Natural killer cell (primary cell): ENCODE data around the gene FRS2. TPM values are rescaled to one million over a fixed set of nuclear protein-coding genes. Genes with fewer than 3 reads are reported as not detected.

Source experiments
- ATAC-seq, 3 donors: fragments of 150-1000 bp in 2 of 3; fragments of 200-7000 bp in 1 of 3; cut with Tn5 transposase; 1 replicate in 1 of 3; 2 replicates in 2 of 3; pipeline ENCODE4 v1.10.0; 2021; ENCODE audit warnings: mild to moderate bottlenecking in 2 of 3, moderate library complexity in 2 of 3
- DNase-seq, 2 donors: peaks; one replicate each; pipeline versions ENCODE4 v3.0.0 to v3.0.0-alpha.2; 2013 to 2021; ENCODE audit warnings: mixed read lengths in 1 of 2
- H3K27ac ChIP-seq: one replicate; pipeline ENCODE4 v1.5.1; 2013; ENCODE audit warnings: mild to moderate bottlenecking, low read length
- H3K27me3 ChIP-seq: one replicate; pipeline ENCODE4 v1.6.1; 2013; ENCODE audit warnings: low read length; ENCODE audit not compliant: control insufficient read depth, insufficient read depth
- H3K36me3 ChIP-seq: one replicate; pipeline ENCODE4 v1.6.1; 2013; ENCODE audit warnings: low read length; ENCODE audit not compliant: control insufficient read depth, insufficient read depth
- H3K4me1 ChIP-seq: one replicate; pipeline ENCODE4 v1.6.1; 2013; ENCODE audit warnings: low read length; ENCODE audit not compliant: control insufficient read depth, insufficient read depth
- H3K4me3 ChIP-seq: one replicate; pipeline ENCODE4 v1.5.1; 2013; ENCODE audit warnings: low read length
- H3K9me3 ChIP-seq: one replicate; pipeline ENCODE4 v1.6.1; 2013; ENCODE audit warnings: low read length; ENCODE audit not compliant: control insufficient read depth, insufficient read depth
- H3K27ac Mint-ChIP-seq, 2 donors: one replicate each; pipeline ENCODE4 v1.8.0; 2022; ENCODE audit warnings: mild to moderate bottlenecking in 2 of 2, mixed read lengths in 2 of 2, moderate library complexity in 1 of 2
- H3K27me3 Mint-ChIP-seq, 2 donors: one replicate each; pipeline ENCODE4 v1.8.0; 2022; ENCODE audit warnings: low read depth in 2 of 2, mixed read lengths in 2 of 2
- H3K36me3 Mint-ChIP-seq: one replicate; pipeline ENCODE4 v1.8.0; 2022; ENCODE audit warnings: mixed read lengths
- H3K4me1 Mint-ChIP-seq, 2 donors: one replicate each; pipeline ENCODE4 v1.8.0; 2022; ENCODE audit warnings: mixed read lengths in 2 of 2
- H3K4me3 Mint-ChIP-seq: one replicate; pipeline ENCODE4 v1.8.0; 2022; ENCODE audit warnings: mild to moderate bottlenecking, moderate library complexity, mixed read lengths
- H3K9me3 Mint-ChIP-seq, 2 donors: one replicate each; pipeline ENCODE4 v1.8.0; 2022; ENCODE audit warnings: mixed read lengths in 2 of 2
- CTCF ChIP-seq: fragments of 200-600 bp; IDR thresholded peaks from one replicate; pipeline ENCODE4 v1.8.0; 2022; ENCODE audit warnings: antibody characterized with exemption
- WGBS: methylation state at CpG from one replicate; pipeline ENCODE4 v1.1.7; 2013; ENCODE audit warnings: missing lambda C conversion rate; ENCODE audit not compliant: insufficient coverage; 5-methylcytosine and 5-hydroxymethylcytosine counted together
- intact Hi-C: fragments of 100-400 bp; cut with micrococcal nuclease; formaldehyde crosslinking; loops from one replicate; pipeline ENCODE4 v1.14.2; 2022
- total RNA-seq, 4 donors: library from RNA; stranded (reverse); fragments of 120-200 nt in 1 of 4; gene quantifications; one replicate each; pipeline versions ENCODE4 v1.2.3 to v1.2.4, GENCODE V29; 2013 to 2022

The FRS2 gene
- total RNA-seq, 3 donors from 2014 or later (not counting 1 experiment from before 2014, with no cell fraction given) = 25.6 to 33.8 (median 28.2) TPM

- Mint-ChIP-seq H3K27me3 (no peaks in the 10 kb centered on the region), H3K36me3 (peaks cover 8% of the 10 kb centered on the region), H3K4me1 (peaks cover 8 to 9% of the 10 kb centered on the region in 2 donors), H3K9me3 (no peaks in the 10 kb centered on the region), H3K4me3 (peak within 1 kb of the TSS; percentile 98), H3K27ac (peak within 1 kb of the TSS; percentile 96 to 99)
- Histone ChIP-seq H3K27ac (peak within 1 kb of the TSS; percentile 79), H3K9me3 (no peaks in the 10 kb centered on the region), H3K27me3 (no peaks in the 10 kb centered on the region), H3K4me1 (peaks cover 8% of the 10 kb centered on the region), H3K36me3 (peaks cover 35% of the 10 kb centered on the region), H3K4me3 (peak within 1 kb of the TSS; percentile 70)
- TF ChIP-seq CTCF = peak; percentile 32
- intact Hi-C loops = loop anchor here (1.0 kb wide), 2 partner anchors 228 to 346 kb away; partner anchors contain the start of gene CPSF6
- WGBS = under 1% methylated on average over 63 of the region's 63 CpGs
- ATAC-seq = peak; percentile 90 to 98 (median 93)
- peak; percentile 95 to 99 for DNase-seq
These were observed 115.2 kb downstream of the FRS2 start, which contains the start of gene CCT2 for GRCh38 chr12:69585189-69586062. TSS of gene CCT2 (plus strand) at chr12:69585459. CDS start at chr12:69585522, 63 bp downstream.

GRCh38 chr12:69588527-69588926 is 118.3 kb downstream of the FRS2 start:
- H3K27ac Mint-ChIP-seq = no peak overlapping the region
- Histone ChIP-seq H3K36me3 (peaks cover 65% of the 10 kb centered on the region), H3K27me3 (no peaks in the 10 kb centered on the region), H3K27ac (no peak overlapping the region), H3K4me1 (peaks cover 8% of the 10 kb centered on the region), H3K4me3 (no peak overlapping the region), H3K9me3 (no peaks in the 10 kb centered on the region)
- TF ChIP-seq CTCF = no peak
- H3K27me3 Mint-ChIP-seq = no peaks in the 10 kb centered on the region
- DNase-seq (no peak), ATAC-seq (no peak)
- 98% methylated on average over 4 of the region's 4 CpGs for WGBS
- intact Hi-C loops = no loop called here
- H3K4me1 Mint-ChIP-seq = peaks cover 8 to 9% of the 10 kb centered on the region in 2 donors
- H3K9me3 Mint-ChIP-seq = no peaks in the 10 kb centered on the region
- peaks cover 8% of the 10 kb centered on the region for H3K36me3 Mint-ChIP-seq
- no peak overlapping the region for H3K4me3 Mint-ChIP-seq

DNA sequence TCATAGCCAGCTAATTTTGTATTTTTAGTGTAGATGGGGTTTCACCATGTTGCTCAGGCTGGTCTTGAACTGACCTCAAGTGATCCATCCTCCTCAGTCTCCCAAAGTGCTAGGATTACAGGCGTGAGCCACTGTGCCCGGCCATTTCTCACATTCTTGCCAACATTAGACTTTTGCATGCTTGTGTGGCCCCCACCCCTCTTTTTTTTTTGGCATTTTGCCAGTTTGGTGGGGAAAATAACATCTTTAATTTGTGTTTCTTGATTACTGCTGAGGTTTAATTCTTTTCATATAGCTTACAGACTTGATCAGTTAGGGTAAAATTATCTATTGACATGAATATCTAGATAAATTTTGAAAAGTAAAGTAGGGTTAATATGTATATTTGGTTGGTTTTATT is 118.9 kb downstream of the FRS2 start:
- peaks cover 8% of the 10 kb centered on the region for H3K36me3 Mint-ChIP-seq

More for the DNA sequence above, 118.9 kb downstream of the FRS2 start:
- Histone ChIP-seq H3K4me3 (no peak overlapping the region), H3K9me3 (no peaks in the 10 kb centered on the region), H3K36me3 (peaks cover 71% of the 10 kb centered on the region), H3K4me1 (peaks cover 8% of the 10 kb centered on the region), H3K27me3 (no peaks in the 10 kb centered on the region), H3K27ac (no peak overlapping the region)
- no peak overlapping the region for H3K4me3 Mint-ChIP-seq
- intact Hi-C loops = no loop called here
- no peak for TF ChIP-seq CTCF
- H3K4me1 Mint-ChIP-seq = peaks cover 8 to 9% of the 10 kb centered on the region in 2 donors
- H3K27me3 Mint-ChIP-seq = no peaks in the 10 kb centered on the region
- 98% methylated on average over 2 of the region's 2 CpGs for WGBS
- ATAC-seq = no peak
- H3K27ac Mint-ChIP-seq = no peak overlapping the region
- H3K9me3 Mint-ChIP-seq = no peaks in the 10 kb centered on the region
- DNase-seq = no peak
